ELR (cell line): ENCODE measurements around the gene SERPINA1.

ENCODE experiments used
- DNase-seq: peaks from one replicate; pipeline ENCODE4 v3.0.0-alpha.2; 2015; ENCODE audit warnings: low read depth

The SERPINA1 gene

DNA sequence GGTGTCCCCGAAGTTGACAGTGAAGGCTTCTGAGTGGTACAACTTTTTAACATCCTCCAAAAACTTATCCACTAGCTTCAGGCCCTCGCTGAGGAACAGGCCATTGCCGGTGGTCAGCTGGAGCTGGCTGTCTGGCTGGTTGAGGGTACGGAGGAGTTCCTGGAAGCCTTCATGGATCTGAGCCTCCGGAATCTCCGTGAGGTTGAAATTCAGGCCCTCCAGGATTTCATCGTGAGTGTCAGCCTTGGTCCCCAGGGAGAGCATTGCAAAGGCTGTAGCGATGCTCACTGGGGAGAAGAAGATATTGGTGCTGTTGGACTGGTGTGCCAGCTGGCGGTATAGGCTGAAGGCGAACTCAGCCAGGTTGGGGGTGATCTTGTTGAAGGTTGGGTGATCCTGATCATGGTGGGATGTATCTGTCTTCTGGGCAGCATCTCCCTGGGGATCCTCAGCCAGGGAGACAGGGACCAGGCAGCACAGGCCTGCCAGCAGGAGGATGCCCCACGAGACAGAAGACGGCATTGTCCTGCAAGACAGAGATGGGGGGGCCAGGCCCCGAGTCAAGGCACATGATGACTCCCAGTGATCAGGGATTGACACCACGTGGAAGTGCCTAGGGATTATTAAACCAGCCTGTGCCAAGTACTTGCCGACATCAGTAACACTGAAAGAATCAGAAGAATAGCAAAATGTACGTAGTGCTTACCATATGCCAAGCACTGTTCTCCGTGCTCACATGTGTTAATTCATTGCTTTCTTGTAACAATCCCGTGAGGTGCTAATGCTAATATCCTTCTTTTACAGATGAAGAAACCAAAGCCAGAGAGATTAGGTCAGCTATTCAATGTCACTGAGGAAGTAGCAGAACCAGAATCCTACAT lies 5.4 kb downstream of the SERPINA1 start:
- DNase-seq: no peak

- no peak for DNase-seq
These were observed 6.2 kb downstream of the SERPINA1 start for GRCh38 chr14:94382099-94382715.

DNA sequence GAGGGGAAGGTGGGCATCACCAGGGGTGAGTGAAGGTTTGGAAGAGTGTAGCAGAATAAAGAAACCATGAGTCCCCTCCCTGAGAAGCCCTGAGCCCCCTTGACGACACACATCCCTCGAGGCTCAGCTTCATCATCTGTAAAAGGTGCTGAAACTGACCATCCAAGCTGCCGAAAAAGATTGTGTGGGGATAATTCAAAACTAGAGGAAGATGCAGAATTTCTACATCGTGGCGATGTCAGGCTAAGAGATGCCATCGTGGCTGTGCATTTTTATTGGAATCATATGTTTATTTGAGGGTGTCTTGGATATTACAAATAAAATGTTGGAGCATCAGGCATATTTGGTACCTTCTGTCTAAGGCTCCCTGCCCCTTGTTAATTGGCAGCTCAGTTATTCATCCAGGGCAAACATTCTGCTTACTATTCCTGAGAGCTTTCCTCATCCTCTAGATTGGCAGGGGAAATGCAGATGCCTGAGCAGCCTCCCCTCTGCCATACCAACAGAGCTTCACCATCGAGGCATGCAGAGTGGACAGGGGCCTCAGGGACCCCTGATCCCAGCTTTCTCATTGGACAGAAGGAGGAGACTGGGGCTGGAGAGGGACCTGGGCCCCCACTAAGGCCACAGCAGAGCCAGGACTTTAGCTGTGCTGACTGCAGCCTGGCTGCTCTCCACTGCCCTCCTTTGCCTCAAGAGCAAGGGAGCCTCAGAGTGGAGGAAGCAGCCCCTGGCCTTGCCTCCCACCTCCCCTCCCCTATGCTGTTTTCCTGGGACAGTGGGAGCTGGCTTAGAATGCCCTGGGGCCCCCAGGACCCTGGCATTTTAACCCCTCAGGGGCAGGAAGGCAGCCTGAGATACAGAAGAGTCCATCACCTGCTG lies 7.0 kb downstream of the SERPINA1 start:
- DNase-seq: no peak

DNA sequence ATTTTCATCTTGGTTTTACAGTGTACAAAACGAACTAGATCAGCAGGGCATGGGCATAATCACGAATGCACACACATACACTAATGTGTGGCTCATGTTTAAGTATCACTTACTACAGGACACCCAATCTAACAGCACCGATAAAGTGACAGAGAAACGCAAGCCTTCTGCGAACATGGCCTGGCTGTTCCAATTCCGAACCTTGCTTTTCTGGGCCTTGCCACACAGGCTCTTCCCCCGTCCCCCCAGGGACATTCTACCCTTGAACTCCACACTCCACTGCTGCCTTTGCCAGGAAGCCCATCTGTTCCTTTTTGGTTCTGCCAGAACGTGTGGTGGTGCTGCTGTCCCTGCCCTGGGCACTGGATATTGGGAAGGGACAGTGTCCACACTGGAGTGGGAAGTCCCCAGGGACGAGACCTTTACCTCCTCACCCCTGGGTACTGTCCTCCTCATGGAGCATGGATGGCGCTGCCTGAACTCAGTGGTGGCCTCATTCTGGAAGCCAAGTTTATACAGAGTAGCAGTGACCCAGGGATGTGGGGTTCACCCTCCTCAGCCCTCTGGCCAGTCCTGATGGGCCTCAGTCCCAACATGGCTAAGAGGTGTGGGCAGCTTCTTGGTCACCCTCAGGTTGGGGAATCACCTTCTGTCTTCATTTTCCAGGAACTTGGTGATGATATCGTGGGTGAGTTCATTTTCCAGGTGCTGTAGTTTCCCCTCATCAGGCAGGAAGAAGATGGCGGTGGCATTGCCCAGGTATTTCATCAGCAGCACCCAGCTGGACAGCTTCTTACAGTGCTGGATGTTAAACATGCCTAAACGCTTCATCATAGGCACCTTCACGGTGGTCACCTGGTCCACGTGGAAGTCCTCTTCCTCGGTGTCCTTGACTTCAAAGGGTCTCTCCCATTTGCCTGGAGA lies 7.9 kb downstream of the SERPINA1 start:
- DNase-seq: no peak

GRCh38 chr14:94379291-94380224 lies 8.8 kb downstream of the SERPINA1 start:
- DNase-seq: no peak

GRCh38 chr14:94378527-94379290 lies 9.7 kb downstream of the SERPINA1 start:
- no peak for DNase-seq

DNA sequence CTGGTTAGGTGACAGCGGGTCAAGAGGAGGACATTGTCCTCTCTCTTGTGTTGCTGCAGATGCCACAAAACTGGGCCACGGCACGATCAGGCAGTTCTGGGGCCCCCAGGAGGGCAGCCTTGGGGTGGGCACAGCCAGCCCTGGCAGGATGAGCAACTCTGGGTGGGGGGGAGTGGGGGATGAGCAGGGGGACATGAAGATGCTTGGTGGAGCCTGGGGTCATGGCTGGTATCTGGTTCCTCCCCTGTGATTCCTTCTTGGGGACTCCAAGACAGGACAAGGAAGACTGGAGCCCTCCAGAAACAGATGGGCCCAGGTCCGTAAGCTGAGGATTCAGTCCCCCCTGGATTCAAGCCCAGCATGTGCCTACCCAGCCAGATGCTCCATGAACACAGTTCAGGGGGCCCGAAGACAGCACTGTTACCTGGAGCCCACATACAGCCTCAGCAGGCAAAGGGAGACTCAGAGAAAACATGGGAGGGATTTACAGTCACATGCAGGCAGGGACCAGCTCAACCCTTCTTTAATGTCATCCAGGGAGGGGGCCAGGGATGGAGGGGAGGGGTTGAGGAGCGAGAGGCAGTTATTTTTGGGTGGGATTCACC lies 10.4 kb downstream of the SERPINA1 start:
- no peak for DNase-seq

- DNase-seq: peak; percentile 24
These were observed 11.2 kb downstream of the SERPINA1 start for GRCh38 chr14:94376976-94377865.

- no peak for DNase-seq
These were observed 12.1 kb downstream of the SERPINA1 start for GRCh38 chr14:94376108-94376975.

DNA sequence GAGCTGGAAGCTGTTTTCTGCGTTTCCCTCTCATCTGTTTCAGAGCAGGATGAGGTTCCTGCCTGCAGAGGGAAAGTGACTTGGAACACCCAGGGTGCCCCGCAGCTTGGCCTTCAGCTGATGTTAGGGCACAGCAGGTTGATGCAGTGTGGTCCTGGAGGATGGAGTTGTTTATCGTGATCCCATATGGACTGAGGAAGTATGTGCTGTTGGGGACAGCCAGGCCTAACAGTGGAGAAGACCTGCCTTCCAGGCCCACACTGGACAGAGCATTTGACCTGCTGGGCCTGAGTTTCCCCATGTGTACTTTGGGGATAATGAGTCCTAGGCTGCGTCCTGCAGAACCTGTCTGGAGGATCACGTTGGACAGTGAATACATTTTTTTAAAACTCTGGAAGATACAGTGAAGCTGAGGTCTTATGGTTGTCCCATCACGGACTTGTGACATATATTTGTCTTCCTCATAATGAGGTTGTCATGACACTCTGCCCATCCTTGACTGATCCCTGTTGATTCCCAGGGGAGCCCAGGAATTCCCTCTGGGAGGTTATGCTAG lies 12.8 kb downstream of the SERPINA1 start:
- no peak for DNase-seq

DNA sequence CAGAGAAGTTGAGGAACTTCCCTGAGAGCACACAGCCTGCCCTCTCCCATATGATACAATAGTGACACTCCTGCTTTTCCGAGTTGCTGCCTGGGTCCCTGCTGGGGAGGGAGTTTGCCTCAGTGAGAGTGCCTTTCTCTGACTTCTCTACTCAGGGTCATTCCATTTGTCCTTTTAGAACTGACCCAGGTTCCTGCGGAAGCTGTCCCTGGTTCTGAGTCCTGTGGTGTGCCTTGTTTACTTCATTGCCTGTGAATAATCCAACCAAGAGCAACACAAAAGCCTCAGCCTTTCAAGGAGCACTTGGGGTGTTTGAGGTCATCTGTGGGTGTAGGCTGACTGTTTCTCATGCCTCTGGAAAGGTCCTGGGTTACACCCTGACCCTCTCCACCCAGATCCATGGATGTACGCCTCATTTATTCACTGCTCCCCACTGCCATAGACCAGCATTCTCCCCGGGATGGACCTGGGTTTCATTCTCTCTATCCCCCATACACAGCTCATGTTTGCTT lies 13.6 kb downstream of the SERPINA1 start:
- DNase-seq: peak; percentile 40

DNA sequence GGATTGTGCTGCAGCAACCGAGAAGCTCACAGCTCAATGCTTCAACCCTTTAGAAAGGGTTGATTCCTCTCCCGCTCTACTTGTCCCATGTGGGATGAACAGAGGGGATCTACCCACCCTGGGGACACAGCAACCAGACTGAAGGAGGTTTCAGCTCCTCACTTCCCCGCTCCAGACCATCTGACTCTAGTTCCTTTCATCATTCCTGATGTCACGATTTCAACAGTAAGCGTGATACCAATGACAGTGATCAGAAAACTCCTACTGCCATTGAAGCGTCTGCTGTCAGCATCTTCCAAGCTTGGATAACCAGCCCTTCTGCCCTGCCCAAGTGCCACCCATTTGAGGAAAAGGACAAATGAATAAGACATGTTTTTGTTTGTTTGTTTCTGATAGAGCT lies 14.3 kb downstream of the SERPINA1 start:
- no peak for DNase-seq

GRCh38 chr14:94373708-94374107 lies 14.7 kb downstream of the SERPINA1 start:
- DNase-seq: peak; percentile 100

- no peak for DNase-seq
These were observed 16.3 kb downstream of the SERPINA1 start for GRCh38 chr14:94372021-94372605.

DNA sequence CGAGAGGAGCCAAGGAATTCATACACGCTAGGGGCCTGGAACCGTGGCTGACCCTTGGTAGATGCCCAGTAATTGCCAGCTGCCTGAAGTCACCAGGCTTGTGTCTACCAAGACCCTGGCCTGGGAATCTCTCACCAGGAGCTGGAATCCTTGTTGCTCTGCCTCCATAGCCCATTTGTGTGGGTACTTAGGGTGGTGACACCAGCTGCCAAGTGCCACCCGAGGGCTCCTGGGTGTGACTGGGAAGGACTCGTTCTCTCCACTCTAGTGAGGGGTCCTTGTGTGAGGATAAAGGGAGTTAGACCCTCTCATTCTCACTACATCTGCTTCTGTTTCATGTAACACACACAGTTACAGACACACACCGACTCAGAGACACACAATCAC lies 17.9 kb downstream of the SERPINA1 start:
- DNase-seq: no peak
